ENCODE results near the gene IQSEC2.

Gene IQSEC2

DNA sequence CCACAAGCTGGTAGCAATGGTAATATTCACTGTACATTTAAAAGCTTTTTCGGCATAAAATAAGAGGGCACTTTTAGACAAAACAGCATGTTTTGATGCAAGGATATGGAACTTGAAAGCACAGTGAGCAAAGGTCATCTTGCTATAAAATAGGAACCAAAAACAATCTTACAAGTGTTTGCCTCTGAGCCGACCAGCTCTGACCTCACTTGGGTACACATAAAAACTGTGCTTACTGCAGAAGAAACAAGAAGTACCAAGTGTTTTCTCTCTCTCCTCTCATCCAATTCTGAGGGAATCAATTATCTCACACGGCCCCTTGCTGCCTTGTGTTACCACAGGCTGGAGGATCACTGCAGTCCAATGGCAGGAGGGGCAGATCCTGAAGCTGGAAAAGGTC is 4.8 kb upstream of the IQSEC2 start:
- Mint-ChIP-seq H3K27ac (peak overlapping the region in 1 of 3 experiments; percentile 31), H3K36me3 (ENCODE audit: low read depth) (no peaks in the 10 kb centered on the region), H3K4me3 (no peak overlapping the region), H3K9me3 (peaks cover 2% of the 10 kb centered on the region), H3K27me3 (ENCODE audit: low read depth) (no peaks in the 10 kb centered on the region), H3K4me1 (peaks cover 68% of the 10 kb centered on the region)
- TF ChIP-seq CTCF (IDR thresholded peaks at IDR 0.05; ENCODE audit: unreplicated experiment in 3 of 3): no peak

- Mint-ChIP-seq H3K9me3 (peaks cover 2% of the 10 kb centered on the region), H3K27ac (peak overlapping the region in 2 of 3 experiments; percentile 1 to 77), H3K27me3 (ENCODE audit: low read depth) (no peaks in the 10 kb centered on the region)
Measured at GRCh38 chrX:53285591-53285990, 4.2 kb upstream of the IQSEC2 start.

DNA sequence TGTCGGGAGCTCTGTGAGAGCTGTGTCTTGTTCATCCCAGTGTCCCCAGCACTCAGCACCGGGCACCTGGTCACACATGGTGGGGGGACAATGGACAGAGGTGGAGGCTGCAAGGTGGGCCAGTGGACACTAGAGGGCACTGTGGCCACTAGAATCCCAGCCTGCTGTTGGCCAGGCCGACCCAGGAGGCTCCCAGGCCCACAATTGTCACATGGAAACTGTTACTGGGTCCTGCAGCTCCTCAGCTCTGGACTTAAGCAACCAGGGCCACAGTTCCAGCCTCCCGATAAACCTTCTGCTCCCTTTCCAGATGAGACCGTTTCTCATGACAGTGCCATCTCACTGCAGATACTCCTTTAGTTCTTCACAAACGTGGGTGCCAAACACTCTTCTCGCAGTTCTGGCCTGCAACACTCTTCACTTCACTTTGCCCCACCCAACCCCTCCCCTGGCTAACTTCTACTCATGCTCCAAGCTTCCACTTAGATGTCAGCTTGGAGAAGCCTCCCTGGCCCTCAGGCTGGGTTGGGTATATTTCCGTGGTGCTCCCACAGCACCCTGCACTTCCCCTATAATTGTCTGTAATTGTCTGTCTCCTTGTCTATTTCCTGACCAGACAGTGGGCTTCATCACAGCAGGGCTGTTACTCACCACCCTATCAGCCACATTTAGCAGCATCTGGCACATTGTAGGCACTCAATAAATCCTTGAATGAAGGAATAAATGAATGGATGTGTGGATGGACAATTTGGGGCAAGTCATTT is 3.5 kb upstream of the IQSEC2 start:
- H3K9me3 Mint-ChIP-seq: peaks cover 2% of the 10 kb centered on the region

More at GRCh38 chrX:53285591-53285990, 4.2 kb upstream of the IQSEC2 start:
- Mint-ChIP-seq H3K4me1 (peaks cover 68% of the 10 kb centered on the region), H3K4me3 (no peak overlapping the region), H3K36me3 (ENCODE audit: low read depth) (no peaks in the 10 kb centered on the region)
- no peak for TF ChIP-seq CTCF (IDR thresholded peaks at IDR 0.05; ENCODE audit: unreplicated experiment in 3 of 3)

GRCh38 chrX:53283567-53283966 is 2.2 kb upstream of the IQSEC2 start:
- TF ChIP-seq CTCF (IDR thresholded peaks at IDR 0.05; ENCODE audit: unreplicated experiment in 3 of 3): no peak
- H3K4me1 Mint-ChIP-seq: peaks cover 57% of the 10 kb centered on the region
- no peaks in the 10 kb centered on the region for H3K36me3 Mint-ChIP-seq (ENCODE audit: low read depth)
- H3K27me3 Mint-ChIP-seq (ENCODE audit: low read depth): no peaks in the 10 kb centered on the region
- peaks cover 2% of the 10 kb centered on the region for H3K9me3 Mint-ChIP-seq
- H3K27ac Mint-ChIP-seq: peak overlapping the region in 2 of 3 experiments; percentile 15 to 77
- H3K4me3 Mint-ChIP-seq: no peak overlapping the region

More for the DNA sequence above, 3.5 kb upstream of the IQSEC2 start:
- TF ChIP-seq CTCF (IDR thresholded peaks at IDR 0.05; ENCODE audit: unreplicated experiment in 3 of 3): peak; percentile 60 to 67 (median 66)
- Mint-ChIP-seq H3K4me3 (no peak overlapping the region), H3K27ac (peak overlapping the region; percentile 58 to 77 (median 60)), H3K4me1 (peaks cover 69% of the 10 kb centered on the region), H3K27me3 (ENCODE audit: low read depth) (no peaks in the 10 kb centered on the region), H3K36me3 (ENCODE audit: low read depth) (no peaks in the 10 kb centered on the region)

GRCh38 chrX:53283099-53283498 is 1.7 kb upstream of the IQSEC2 start:
- Mint-ChIP-seq H3K4me1 (peaks cover 53% of the 10 kb centered on the region), H3K27ac (peak overlapping the region in 2 of 3 experiments; percentile 15 to 77), H3K27me3 (ENCODE audit: low read depth) (no peaks in the 10 kb centered on the region), H3K36me3 (ENCODE audit: low read depth) (no peaks in the 10 kb centered on the region), H3K9me3 (no peaks in the 10 kb centered on the region), H3K4me3 (no peak overlapping the region)
- TF ChIP-seq CTCF (IDR thresholded peaks at IDR 0.05; ENCODE audit: unreplicated experiment in 3 of 3): no peak

Measured in nephron (organoid).